22Rv1 (cell line): ENCODE results near the gene TAX1BP1.

Experiments used
- H3K27ac ChIP-seq: fragments of 450-650 bp; 2 replicates; pipeline ENCODE4 v1.5.1; 2017
- CTCF ChIP-seq: fragments of 450-650 bp; IDR thresholded peaks from 2 replicates; pipeline ENCODE4 v1.5.1; 2017; ENCODE audit warnings: mild to moderate bottlenecking
- ZFX ChIP-seq: fragments of 450-650 bp; IDR thresholded peaks from 2 replicates; pipeline ENCODE4 v1.6.1; 2017; ENCODE audit warnings: antibody characterized with exemption, borderline replicate concordance

Gene TAX1BP1

GRCh38 chr7:27795977-27796376 is 56.0 kb downstream of the TAX1BP1 start:
- no peak for TF ChIP-seq CTCF
- TF ChIP-seq ZFX, result no peak
- no peak overlapping the region for H3K27ac ChIP-seq

GRCh38 chr7:27799212-27799611 is 59.2 kb downstream of the TAX1BP1 start:
- no peak overlapping the region for H3K27ac ChIP-seq
- TF ChIP-seq ZFX, result no peak
- TF ChIP-seq CTCF, result no peak

- H3K27ac ChIP-seq, result no peak overlapping the region
- TF ChIP-seq ZFX (no peak), CTCF (no peak)
Measured at GRCh38 chr7:27802999-27803398, 63.0 kb downstream of the TAX1BP1 start.

GRCh38 chr7:27804139-27804538 is 64.2 kb downstream of the TAX1BP1 start:
- TF ChIP-seq CTCF (no peak), ZFX (no peak)
- no peak overlapping the region for H3K27ac ChIP-seq

- TF ChIP-seq CTCF (no peak), ZFX (no peak)
- H3K27ac ChIP-seq, result no peak overlapping the region
Measured at GRCh38 chr7:27808626-27809025, 68.7 kb downstream of the TAX1BP1 start.

- no peak for TF ChIP-seq ZFX
- no peak for TF ChIP-seq CTCF
- H3K27ac ChIP-seq, result no peak overlapping the region
Measured at GRCh38 chr7:27810186-27810585, 70.2 kb downstream of the TAX1BP1 start.

- TF ChIP-seq ZFX, result no peak
- H3K27ac ChIP-seq, result no peak overlapping the region
Measured at GRCh38 chr7:27812706-27813105, 72.7 kb downstream of the TAX1BP1 start.

GRCh38 chr7:27822245-27822644 is 82.3 kb downstream of the TAX1BP1 start:
- no peak overlapping the region for H3K27ac ChIP-seq
- TF ChIP-seq CTCF, result no peak
- TF ChIP-seq ZFX, result no peak
